GM10248 (cell line): ENCODE results near the gene RPN2.

Source experiments
- CTCF ChIA-PET: fragments of 300-600 bp; sonication (Branson Sonifier 250); formaldehyde crosslinking; extraction: SDS; loops from one replicate; lab custom pipeline; 2021; ENCODE audit warnings: antibody characterized with exemption; lab: Yijun Ruan, JAX
- POLR2A ChIA-PET: fragments of 350-650 bp; sonication (Branson Sonifier 250); formaldehyde crosslinking; extraction: SDS; loops from one replicate; lab custom pipeline; 2020; ENCODE audit warnings: antibody characterized with exemption; lab: Yijun Ruan, JAX
- DNase-seq: peaks from one replicate; pipeline ENCODE4 v3.0.0; 2012; ENCODE audit errors: extremely low spot score
- CTCF ChIP-seq: IDR thresholded peaks from 2 replicates; pipeline ENCODE4 v1.5.1; 2012; ENCODE audit warnings: mild to moderate bottlenecking, low read depth; ENCODE audit errors: extremely low read depth, missing control alignments, control extremely low read depth

Gene RPN2

GRCh38 chr20:37228082-37228481 is 49.0 kb downstream of the RPN2 start:
- no peak for DNase-seq
- TF ChIP-seq CTCF, result no peak
- POLR2A ChIA-PET, result no interaction called here
- CTCF ChIA-PET, result interaction anchor here (0.9 to 1.5 kb wide), 2 partner anchors 8 to 32 kb away, joined by 3 to 4 read pairs; no protein-coding TSS in a partner anchor

- CTCF ChIA-PET, result interaction anchor here (1.0 to 1.5 kb wide), 2 partner anchors 12 to 33 kb away, joined by 3 to 11 read pairs; no protein-coding TSS in a partner anchor
- POLR2A ChIA-PET, result no interaction called here
- TF ChIP-seq CTCF, result no peak
- no peak for DNase-seq
These were observed 49.5 kb downstream of the RPN2 start for GRCh38 chr20:37228656-37229055.

- no peak for DNase-seq
- ChIA-PET POLR2A (no interaction called here), CTCF (interaction anchor here (1.0 to 1.5 kb wide), 2 partner anchors 11 to 33 kb away, joined by 3 to 11 read pairs; no protein-coding TSS in a partner anchor)
- no peak for TF ChIP-seq CTCF
These were observed 50.2 kb downstream of the RPN2 start for GRCh38 chr20:37229357-37229756.

GRCh38 chr20:37230200-37230599 is 51.1 kb downstream of the RPN2 start:
- TF ChIP-seq CTCF, result no peak
- no peak for DNase-seq
- POLR2A ChIA-PET, result no interaction called here
- CTCF ChIA-PET, result interaction anchor here (1.0 to 1.5 kb wide), 3 partner anchors 10 to 35 kb away, joined by 3 to 11 read pairs (median 4); no protein-coding TSS in a partner anchor

GRCh38 chr20:37231947-37232630 is 53.0 kb downstream of the RPN2 start:
- POLR2A ChIA-PET, result no interaction called here
- CTCF ChIA-PET, result interaction anchor here (1.5 kb wide), 1 partner anchor 10 kb away, joined by 4 read pairs; no protein-coding TSS in a partner anchor
- TF ChIP-seq CTCF, result no peak
- DNase-seq, result no peak

GRCh38 chr20:37233548-37234253 is 54.6 kb downstream of the RPN2 start:
- CTCF ChIA-PET, result interaction anchor here (1.0 to 1.2 kb wide), 2 partner anchors 137 to 331 kb away, joined by 3 read pairs; no protein-coding TSS in a partner anchor
- no peak for TF ChIP-seq CTCF
- POLR2A ChIA-PET, result no interaction called here
- no peak for DNase-seq
